SK-N-SH treated with all-trans-retinoic acid at 6 μM for 48 hours (cell line): ENCODE measurements around the gene NAT14.

ENCODE experiments used
- GLIS3 ChIP-seq: fragments of 250-450 bp; sonication (Bioruptor Pico); IDR thresholded peaks from 2 replicates; pipeline ENCODE4 v1.5.0; 2020; ENCODE audit warnings: mild to moderate bottlenecking, moderate library complexity
- ISL1 ChIP-seq: fragments of 250-450 bp; sonication (Bioruptor Pico); IDR thresholded peaks from 2 replicates; pipeline ENCODE4 v2.1.2; 2022; ENCODE audit warnings: mild to moderate bottlenecking, moderate library complexity
- SNAI2 ChIP-seq: fragments of 250-450 bp; sonication (Bioruptor Pico); IDR thresholded peaks from 2 replicates; pipeline ENCODE4 v1.5.0; 2020; ENCODE audit warnings: mild to moderate bottlenecking, moderate library complexity
- TOX ChIP-seq: fragments of 250-450 bp; sonication (Bioruptor Pico); IDR thresholded peaks from 2 replicates; pipeline ENCODE4 v1.8.0; 2021; ENCODE audit warnings: mild to moderate bottlenecking, moderate library complexity, borderline replicate concordance
- ZC3H10 ChIP-seq: fragments of 250-450 bp; sonication (Bioruptor Pico); IDR thresholded peaks from 2 replicates; pipeline ENCODE4 v1.5.1; 2021; ENCODE audit warnings: mild to moderate bottlenecking, moderate library complexity
- ZFP3 ChIP-seq: fragments of 250-450 bp; sonication (Bioruptor Pico); IDR thresholded peaks from 2 replicates; pipeline ENCODE4 v1.5.0; 2020; ENCODE audit warnings: mild to moderate bottlenecking, moderate library complexity
- ZFP30 ChIP-seq: fragments of 450-650 bp; formaldehyde crosslinking; IDR thresholded peaks from 2 replicates; pipeline ENCODE4 v1.5.0; 2022; ENCODE audit warnings: mild to moderate bottlenecking, moderate library complexity
- TF ChIP-seq, protein P1 (sequence below): fragments of 250-450 bp; sonication (Bioruptor Pico); IDR thresholded peaks from 2 replicates; pipeline ENCODE4 v1.8.0; 2020; ENCODE audit warnings: mild to moderate bottlenecking, moderate library complexity, borderline replicate concordance
- TF ChIP-seq, protein P2 (sequence below): fragments of 250-450 bp; sonication (Bioruptor Pico); IDR thresholded peaks from 2 replicates; pipeline ENCODE4 v1.5.0; 2020; ENCODE audit warnings: mild to moderate bottlenecking, moderate library complexity
- TF ChIP-seq, protein P3 (sequence below): fragments of 250-450 bp; sonication (Bioruptor Pico); IDR thresholded peaks from 2 replicates; pipeline ENCODE4 v1.8.0; 2021; ENCODE audit warnings: low read depth, mild to moderate bottlenecking, moderate library complexity, borderline replicate concordance

DNA sequence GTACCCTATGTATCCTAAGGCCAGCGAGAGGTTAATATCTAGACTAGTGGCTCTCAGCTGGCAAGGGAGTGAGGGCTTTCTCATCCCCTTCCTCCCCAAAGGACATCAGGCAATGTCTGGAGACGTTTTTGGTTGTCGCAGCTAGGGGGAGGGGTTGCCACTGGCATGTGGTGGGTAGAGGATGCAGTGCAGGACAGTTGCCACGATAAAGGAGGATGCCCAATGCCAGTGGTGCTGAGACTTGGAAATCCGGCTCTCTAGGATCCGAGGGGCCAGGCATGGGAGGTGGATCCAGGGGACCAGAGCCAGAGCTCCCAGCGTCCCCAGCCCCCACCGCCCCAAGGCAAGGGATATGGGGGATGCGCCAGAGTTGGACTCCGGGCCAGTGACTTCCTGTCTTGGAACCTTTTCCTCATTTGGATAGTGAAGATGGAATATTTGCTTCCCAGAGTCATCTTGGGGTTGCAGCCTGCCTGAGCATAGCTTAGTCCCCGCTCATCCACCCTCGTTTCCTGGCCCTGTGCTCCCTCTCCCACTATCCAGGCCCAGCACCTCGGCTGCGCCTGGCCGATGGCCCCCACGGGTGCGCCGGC, 8.2 kb downstream of the NAT14 start:
- no peak for TF ChIP-seq ZC3H10 (CRISPR knock-in tag)
- TF ChIP-seq, protein P1, sequence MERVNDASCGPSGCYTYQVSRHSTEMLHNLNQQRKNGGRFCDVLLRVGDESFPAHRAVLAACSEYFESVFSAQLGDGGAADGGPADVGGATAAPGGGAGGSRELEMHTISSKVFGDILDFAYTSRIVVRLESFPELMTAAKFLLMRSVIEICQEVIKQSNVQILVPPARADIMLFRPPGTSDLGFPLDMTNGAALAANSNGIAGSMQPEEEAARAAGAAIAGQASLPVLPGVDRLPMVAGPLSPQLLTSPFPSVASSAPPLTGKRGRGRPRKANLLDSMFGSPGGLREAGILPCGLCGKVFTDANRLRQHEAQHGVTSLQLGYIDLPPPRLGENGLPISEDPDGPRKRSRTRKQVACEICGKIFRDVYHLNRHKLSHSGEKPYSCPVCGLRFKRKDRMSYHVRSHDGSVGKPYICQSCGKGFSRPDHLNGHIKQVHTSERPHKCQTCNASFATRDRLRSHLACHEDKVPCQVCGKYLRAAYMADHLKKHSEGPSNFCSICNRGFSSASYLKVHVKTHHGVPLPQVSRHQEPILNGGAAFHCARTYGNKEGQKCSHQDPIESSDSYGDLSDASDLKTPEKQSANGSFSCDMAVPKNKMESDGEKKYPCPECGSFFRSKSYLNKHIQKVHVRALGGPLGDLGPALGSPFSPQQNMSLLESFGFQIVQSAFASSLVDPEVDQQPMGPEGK (CRISPR knock-in tag), result no peak
- no peak for TF ChIP-seq TOX
- TF ChIP-seq ZFP3 (CRISPR knock-in tag), result no peak
- no peak for TF ChIP-seq ISL1 (CRISPR knock-in tag)
- TF ChIP-seq SNAI2 (CRISPR knock-in tag), result no peak
- TF ChIP-seq, protein P2, sequence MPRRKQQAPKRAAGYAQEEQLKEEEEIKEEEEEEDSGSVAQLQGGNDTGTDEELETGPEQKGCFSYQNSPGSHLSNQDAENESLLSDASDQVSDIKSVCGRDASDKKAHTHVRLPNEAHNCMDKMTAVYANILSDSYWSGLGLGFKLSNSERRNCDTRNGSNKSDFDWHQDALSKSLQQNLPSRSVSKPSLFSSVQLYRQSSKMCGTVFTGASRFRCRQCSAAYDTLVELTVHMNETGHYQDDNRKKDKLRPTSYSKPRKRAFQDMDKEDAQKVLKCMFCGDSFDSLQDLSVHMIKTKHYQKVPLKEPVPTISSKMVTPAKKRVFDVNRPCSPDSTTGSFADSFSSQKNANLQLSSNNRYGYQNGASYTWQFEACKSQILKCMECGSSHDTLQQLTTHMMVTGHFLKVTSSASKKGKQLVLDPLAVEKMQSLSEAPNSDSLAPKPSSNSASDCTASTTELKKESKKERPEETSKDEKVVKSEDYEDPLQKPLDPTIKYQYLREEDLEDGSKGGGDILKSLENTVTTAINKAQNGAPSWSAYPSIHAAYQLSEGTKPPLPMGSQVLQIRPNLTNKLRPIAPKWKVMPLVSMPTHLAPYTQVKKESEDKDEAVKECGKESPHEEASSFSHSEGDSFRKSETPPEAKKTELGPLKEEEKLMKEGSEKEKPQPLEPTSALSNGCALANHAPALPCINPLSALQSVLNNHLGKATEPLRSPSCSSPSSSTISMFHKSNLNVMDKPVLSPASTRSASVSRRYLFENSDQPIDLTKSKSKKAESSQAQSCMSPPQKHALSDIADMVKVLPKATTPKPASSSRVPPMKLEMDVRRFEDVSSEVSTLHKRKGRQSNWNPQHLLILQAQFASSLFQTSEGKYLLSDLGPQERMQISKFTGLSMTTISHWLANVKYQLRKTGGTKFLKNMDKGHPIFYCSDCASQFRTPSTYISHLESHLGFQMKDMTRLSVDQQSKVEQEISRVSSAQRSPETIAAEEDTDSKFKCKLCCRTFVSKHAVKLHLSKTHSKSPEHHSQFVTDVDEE (CRISPR knock-in tag), result no peak
- TF ChIP-seq ZFP30 (CRISPR knock-in tag), result no peak
- no peak for TF ChIP-seq GLIS3 (CRISPR knock-in tag)
- TF ChIP-seq, protein P3, sequence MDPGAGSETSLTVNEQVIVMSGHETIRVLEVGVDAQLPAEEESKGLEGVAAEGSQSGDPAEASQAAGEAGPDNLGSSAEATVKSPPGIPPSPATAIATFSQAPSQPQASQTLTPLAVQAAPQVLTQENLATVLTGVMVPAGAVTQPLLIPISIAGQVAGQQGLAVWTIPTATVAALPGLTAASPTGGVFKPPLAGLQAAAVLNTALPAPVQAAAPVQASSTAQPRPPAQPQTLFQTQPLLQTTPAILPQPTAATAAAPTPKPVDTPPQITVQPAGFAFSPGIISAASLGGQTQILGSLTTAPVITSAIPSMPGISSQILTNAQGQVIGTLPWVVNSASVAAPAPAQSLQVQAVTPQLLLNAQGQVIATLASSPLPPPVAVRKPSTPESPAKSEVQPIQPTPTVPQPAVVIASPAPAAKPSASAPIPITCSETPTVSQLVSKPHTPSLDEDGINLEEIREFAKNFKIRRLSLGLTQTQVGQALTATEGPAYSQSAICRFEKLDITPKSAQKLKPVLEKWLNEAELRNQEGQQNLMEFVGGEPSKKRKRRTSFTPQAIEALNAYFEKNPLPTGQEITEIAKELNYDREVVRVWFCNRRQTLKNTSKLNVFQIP (CRISPR knock-in tag), result no peak
